CD4-positive, alpha-beta T cell (primary cell): ENCODE measurements around the gene PTPRK. TPM values are rescaled to one million over a fixed set of nuclear protein-coding genes. Genes with fewer than 3 reads are reported as not detected.

Source experiments
- ATAC-seq: fragments of 200-7000 bp; cut with Tn5 transposase; one replicate; pipeline ENCODE4 v1.10.0; 2022; ENCODE audit warnings: mild to moderate bottlenecking; ENCODE audit not compliant: poor library complexity
- CTCF ChIA-PET: fragments of 350-600 bp; sonication (Branson Sonifier 250); formaldehyde crosslinking; loops from one replicate; lab custom pipeline; 2021; ENCODE audit warnings: antibody characterized with exemption, inconsistent platforms; lab: Charles Lee
- POLR2A ChIA-PET: fragments of 350-600 bp; sonication (Branson Sonifier 250); formaldehyde crosslinking; loops from one replicate; lab custom pipeline; 2021; ENCODE audit warnings: antibody characterized with exemption, inconsistent platforms; lab: Charles Lee
- DNase-seq, 14 experiments: peaks; one replicate each; pipeline ENCODE4 v3.0.0-alpha.2; 2013 to 2020; ENCODE audit warnings: mixed read lengths in 2 of 14
- H3K27ac ChIP-seq, 2 donors: one replicate each; pipeline versions ENCODE4 v1.5.1 to v1.7.0; 2013; ENCODE audit warnings: low read length in 2 of 2, low read depth in 1 of 2, mild to moderate bottlenecking in 1 of 2
- H3K27me3 ChIP-seq, 2 experiments: 1 replicate in 1 of 2; 2 replicates in 1 of 2; pipeline versions ENCODE4 v1.6.1 to v1.7.0; 2013; ENCODE audit warnings: low read length in 2 of 2, control low read depth in 1 of 2, mild to moderate bottlenecking in 1 of 2, moderate library complexity in 1 of 2; ENCODE audit not compliant: insufficient read depth in 2 of 2, control insufficient read depth in 1 of 2
- H3K36me3 ChIP-seq: one replicate; pipeline ENCODE4 v1.6.1; 2013; ENCODE audit warnings: low read length, control low read depth; ENCODE audit not compliant: insufficient read depth
- H3K4me1 ChIP-seq: one replicate; pipeline ENCODE4 v1.6.1; 2013; ENCODE audit warnings: low read length, control low read depth; ENCODE audit not compliant: insufficient read depth
- H3K4me3 ChIP-seq: one replicate; pipeline ENCODE4 v1.5.1; 2013; ENCODE audit warnings: mild to moderate bottlenecking, low read length, moderate library complexity
- H3K9me3 ChIP-seq, 2 experiments: 1 replicate in 1 of 2; 2 replicates in 1 of 2; pipeline versions ENCODE4 v1.6.1 to v1.7.0; 2013; ENCODE audit warnings: low read length in 2 of 2, mild to moderate bottlenecking in 2 of 2, control low read depth in 1 of 2, moderate library complexity in 1 of 2; ENCODE audit not compliant: control insufficient read depth in 1 of 2, insufficient read depth in 1 of 2
- H3K27ac Mint-ChIP-seq: one replicate; pipeline ENCODE4 v1.8.0; 2020; ENCODE audit warnings: mixed read lengths
- H3K27me3 Mint-ChIP-seq: one replicate; pipeline ENCODE4 v1.8.0; 2021; ENCODE audit warnings: mixed read lengths
- H3K36me3 Mint-ChIP-seq: one replicate; pipeline ENCODE4 v1.8.0; 2021; ENCODE audit warnings: low read depth, mixed read lengths
- H3K4me1 Mint-ChIP-seq: one replicate; pipeline ENCODE4 v1.8.0; 2021; ENCODE audit warnings: low read depth, mixed read lengths
- H3K4me3 Mint-ChIP-seq: one replicate; pipeline ENCODE4 v1.8.0; 2020; ENCODE audit warnings: mild to moderate bottlenecking, mixed read lengths
- H3K9me3 Mint-ChIP-seq: one replicate; pipeline ENCODE4 v1.8.0; 2020; ENCODE audit warnings: mixed read lengths
- CTCF ChIP-seq: fragments of 200-600 bp; IDR thresholded peaks from one replicate; pipeline ENCODE4 v1.8.0; 2022; ENCODE audit warnings: antibody characterized with exemption, mild to moderate bottlenecking
- intact Hi-C, 2 experiments: fragments of 100-400 bp; cut with DNase I in 1 of 2; cut with micrococcal nuclease in 1 of 2; formaldehyde crosslinking; loops; one replicate each; pipeline versions ENCODE4 v1.15.1 to v1.9.0; 2023 to 2025; cut with DNase I, micrococcal nuclease
- total RNA-seq, 174 experiments: library from RNA in 2 of 174; stranded (reverse) in 2 of 174; gene quantifications; one replicate each; pipeline ENCODE4 v1.2.3 and lab custom pipeline; 2021 to 2026

Gene PTPRK
- total RNA-seq, 2 experiments from 2014 or later: 8.4 to 10.3 TPM

- Mint-ChIP-seq H3K27ac (no peak overlapping the region), H3K9me3 (no peaks in the 10 kb centered on the region), H3K4me3 (no peak overlapping the region), H3K4me1 (no peaks in the 10 kb centered on the region), H3K27me3 (no peaks in the 10 kb centered on the region), H3K36me3 (no peaks in the 10 kb centered on the region)
- CTCF ChIA-PET: no interaction called here
- DNase-seq: no peak
- H3K36me3 ChIP-seq: no peaks in the 10 kb centered on the region
- POLR2A ChIA-PET: interaction anchor here (0.6 kb wide), 1 partner anchor 353 kb away, joined by 3 read pairs; no protein-coding TSS in a partner anchor
- H3K27ac ChIP-seq: no peak overlapping the region
- no peaks in the 10 kb centered on the region for H3K4me1 ChIP-seq
- no peak for ATAC-seq
- intact Hi-C loops: no loop called here
- H3K9me3 ChIP-seq: no peaks in the 10 kb centered on the region
- no peak overlapping the region for H3K4me3 ChIP-seq
- no peak for TF ChIP-seq CTCF
- no peaks in the 10 kb centered on the region for H3K27me3 ChIP-seq
Measured at GRCh38 chr6:128409003-128409402, 111.4 kb downstream of the PTPRK start.

- Histone ChIP-seq H3K36me3 (no peaks in the 10 kb centered on the region), H3K9me3 (no peaks in the 10 kb centered on the region), H3K27me3 (no peaks in the 10 kb centered on the region), H3K4me1 (no peaks in the 10 kb centered on the region), H3K4me3 (no peak overlapping the region), H3K27ac (no peak overlapping the region)
- Mint-ChIP-seq H3K27ac (no peak overlapping the region), H3K36me3 (no peaks in the 10 kb centered on the region), H3K9me3 (no peaks in the 10 kb centered on the region), H3K4me3 (no peak overlapping the region), H3K27me3 (no peaks in the 10 kb centered on the region), H3K4me1 (no peaks in the 10 kb centered on the region)
- no peak for TF ChIP-seq CTCF
- ATAC-seq (no peak), DNase-seq (no peak)
- intact Hi-C loops: no loop called here
- ChIA-PET CTCF (no interaction called here), POLR2A (no interaction called here)
Measured at GRCh38 chr6:128406453-128406852, 113.9 kb downstream of the PTPRK start.

- DNase-seq (no peak), ATAC-seq (no peak)
- Mint-ChIP-seq H3K36me3 (no peaks in the 10 kb centered on the region), H3K27me3 (no peaks in the 10 kb centered on the region), H3K27ac (no peak overlapping the region), H3K4me1 (no peaks in the 10 kb centered on the region), H3K4me3 (no peak overlapping the region), H3K9me3 (no peaks in the 10 kb centered on the region)
- H3K27ac ChIP-seq: no peak overlapping the region
- no peak for TF ChIP-seq CTCF
- CTCF ChIA-PET: no interaction called here
- H3K4me1 ChIP-seq: no peaks in the 10 kb centered on the region
- POLR2A ChIA-PET: interaction anchor here (1.2 kb wide), 1 partner anchor 19 kb away, joined by 3 read pairs; no protein-coding TSS in a partner anchor
- intact Hi-C loops: no loop called here
- no peak overlapping the region for H3K4me3 ChIP-seq
- no peaks in the 10 kb centered on the region for H3K36me3 ChIP-seq
- no peaks in the 10 kb centered on the region for H3K9me3 ChIP-seq
- no peaks in the 10 kb centered on the region for H3K27me3 ChIP-seq
Measured at GRCh38 chr6:128403618-128404444, 116.6 kb downstream of the PTPRK start.
